GM18508 (cell line): ENCODE measurements around the gene PAFAH2.

Source experiments
- ATAC-seq: cut with Tn5 transposase; IDR thresholded peaks from one replicate; pipeline ENCODE4 v1.9.1; 2021; ENCODE audit warnings: moderate number of reproducible peaks; ENCODE audit not compliant: insufficient read depth, unreplicated experiment

The PAFAH2 gene

GRCh38 chr1:26015358-26015757 is 17.5 kb upstream of the PAFAH2 start:
- no peak for ATAC-seq

- ATAC-seq = no peak
Measured at GRCh38 chr1:26014179-26014578, 16.3 kb upstream of the PAFAH2 start.

- no peak for ATAC-seq
Measured at GRCh38 chr1:26012864-26013263, 15.0 kb upstream of the PAFAH2 start.

GRCh38 chr1:26010825-26011224 is 13.0 kb upstream of the PAFAH2 start:
- ATAC-seq = no peak

- ATAC-seq = no peak
Measured at GRCh38 chr1:26009796-26010447, 12.1 kb upstream of the PAFAH2 start.

- ATAC-seq = no peak
Measured at GRCh38 chr1:26006710-26007109, 8.8 kb upstream of the PAFAH2 start.

GRCh38 chr1:26005434-26006105 is 7.7 kb upstream of the PAFAH2 start:
- ATAC-seq = no peak

GRCh38 chr1:26003756-26004155 is 5.9 kb upstream of the PAFAH2 start:
- no peak for ATAC-seq

GRCh38 chr1:26003262-26003661 is 5.4 kb upstream of the PAFAH2 start:
- no peak for ATAC-seq

- no peak for ATAC-seq
Measured at GRCh38 chr1:25999041-25999800, 1.4 kb upstream of the PAFAH2 start.

GRCh38 chr1:25996966-25997827 is 666 bp downstream of the PAFAH2 start:
- no peak for ATAC-seq

- no peak for ATAC-seq
Measured at GRCh38 chr1:25994402-25995150, 3.3 kb downstream of the PAFAH2 start.

GRCh38 chr1:25993197-25993951 is 4.5 kb downstream of the PAFAH2 start:
- ATAC-seq = no peak

- ATAC-seq = no peak
Measured at GRCh38 chr1:25992689-25993171, 5.1 kb downstream of the PAFAH2 start.

- no peak for ATAC-seq
Measured at GRCh38 chr1:25991937-25992688, 5.8 kb downstream of the PAFAH2 start.

- no peak for ATAC-seq
Measured at GRCh38 chr1:25990702-25991395, 7.0 kb downstream of the PAFAH2 start.

GRCh38 chr1:25990251-25990650 is 7.6 kb downstream of the PAFAH2 start:
- ATAC-seq = no peak
